GM21390 (cell line): ENCODE data around the gene ATP9B.

Experiments
- ATAC-seq: cut with Tn5 transposase; IDR thresholded peaks from one replicate; pipeline ENCODE4 v1.9.1; 2021; ENCODE audit not compliant: unreplicated experiment

The ATP9B gene

GRCh38 chr18:79423211-79424007 is 354.2 kb downstream of the ATP9B start:
- ATAC-seq, result no peak

- ATAC-seq, result no peak
These were observed 354.9 kb downstream of the ATP9B start for GRCh38 chr18:79424008-79424565.

- no peak for ATAC-seq
These were observed 355.8 kb downstream of the ATP9B start for GRCh38 chr18:79424880-79425568.

GRCh38 chr18:79425569-79425886 is 356.3 kb downstream of the ATP9B start:
- no peak for ATAC-seq

GRCh38 chr18:79426376-79427300 is 357.4 kb downstream of the ATP9B start:
- ATAC-seq, result no peak

GRCh38 chr18:79427368-79428225 is 358.4 kb downstream of the ATP9B start:
- ATAC-seq, result no peak
